HuH-7 (cell line): ENCODE measurements around the gene COA1.
"Not testable (repeated sequence)": the region's sequence is repeated elsewhere in the genome, so short reads cannot be mapped to it uniquely, and the experiment has no call there.

Source experiments
- DNase-seq: peaks from one replicate; pipeline ENCODE4 v3.0.0; 2011; ENCODE audit warnings: low spot score

Gene COA1

GRCh38 chr7:43627798-43628197, 101.5 kb downstream of the COA1 start:
- DNase-seq, result not testable (repeated sequence)

- no peak for DNase-seq
These were observed 102.6 kb downstream of the COA1 start for GRCh38 chr7:43626695-43627094.

GRCh38 chr7:43625980-43626379, 103.3 kb downstream of the COA1 start:
- no peak for DNase-seq

GRCh38 chr7:43625453-43625852, 103.9 kb downstream of the COA1 start:
- DNase-seq, result no peak

- DNase-seq, result no peak
These were observed 105.2 kb downstream of the COA1 start for GRCh38 chr7:43624156-43624555.

- DNase-seq, result no peak
These were observed 107.4 kb downstream of the COA1 start for GRCh38 chr7:43621729-43622448.

GRCh38 chr7:43619213-43620012, 109.9 kb downstream of the COA1 start:
- DNase-seq, result no peak

GRCh38 chr7:43618073-43618472, 111.2 kb downstream of the COA1 start:
- no peak for DNase-seq

GRCh38 chr7:43616977-43617376, 112.3 kb downstream of the COA1 start:
- DNase-seq, result no peak

- DNase-seq, result no peak
These were observed 113.7 kb downstream of the COA1 start for GRCh38 chr7:43615558-43616145.

- no peak for DNase-seq
These were observed 116.4 kb downstream of the COA1 start for GRCh38 chr7:43612599-43613589.

- no peak for DNase-seq
These were observed 117.2 kb downstream of the COA1 start for GRCh38 chr7:43612128-43612527.

- no peak for DNase-seq
These were observed 120.2 kb downstream of the COA1 start for GRCh38 chr7:43609097-43609496.

GRCh38 chr7:43604251-43604650, 125.1 kb downstream of the COA1 start:
- no peak for DNase-seq

- DNase-seq, result no peak
These were observed 127.1 kb downstream of the COA1 start for GRCh38 chr7:43602256-43602655.

- DNase-seq, result no peak
These were observed 129.3 kb downstream of the COA1 start for GRCh38 chr7:43600056-43600455.

GRCh38 chr7:43596426-43596825, 132.9 kb downstream of the COA1 start:
- DNase-seq, result not testable (repeated sequence)

- DNase-seq, result no peak
These were observed 135.3 kb downstream of the COA1 start for GRCh38 chr7:43594020-43594419.

GRCh38 chr7:43593010-43593409, 136.3 kb downstream of the COA1 start:
- DNase-seq, result no peak

- no peak for DNase-seq
These were observed 137.0 kb downstream of the COA1 start for GRCh38 chr7:43592326-43592725.

- no peak for DNase-seq
These were observed 137.7 kb downstream of the COA1 start for GRCh38 chr7:43591558-43592180.
